Breast epithelium (tissue), 4 donors: ENCODE measurements around the gene TNS1. TPM values are rescaled to one million over a fixed set of nuclear protein-coding genes. Genes with fewer than 3 reads are reported as not detected.

Experiments
- DNase-seq, 2 donors: peaks; one replicate each; pipeline ENCODE4 v3.0.0-alpha.2; 2019; ENCODE audit warnings: low spot score in 2 of 2
- H3K27ac ChIP-seq, 2 donors: fragments of 200-600 bp; sonication (generic) in 1 of 2; one replicate each; pipeline ENCODE4 v1.5.1; 2016 to 2019; ENCODE audit warnings: mild to moderate bottlenecking in 1 of 2
- H3K27me3 ChIP-seq, 2 donors: fragments of 200-600 bp; sonication (generic) in 1 of 2; one replicate each; pipeline versions ENCODE4 v1.5.1 to v1.6.0; 2017 to 2019; ENCODE audit warnings: control low read depth in 1 of 2, mild to moderate bottlenecking in 1 of 2
- H3K36me3 ChIP-seq: fragments of 200-600 bp; one replicate; pipeline ENCODE4 v1.5.1; 2019
- H3K4me1 ChIP-seq, 2 donors: fragments of 200-600 bp; sonication (generic); one replicate each; pipeline ENCODE4 v1.5.1; 2016 to 2019; ENCODE audit warnings: control low read depth in 1 of 2
- H3K4me3 ChIP-seq, 3 donors: fragments of 200-600 bp; sonication (generic); 1 replicate in 2 of 3; 2 replicates in 1 of 3; pipeline ENCODE4 v1.5.1; 2016 to 2019; ENCODE audit warnings: mild to moderate bottlenecking in 3 of 3, moderate library complexity in 2 of 3
- H3K9me3 ChIP-seq, 2 donors: fragments of 200-600 bp; sonication (generic) in 1 of 2; one replicate each; pipeline ENCODE4 v1.5.1; 2016 to 2019; ENCODE audit warnings: control low read depth in 1 of 2
- POLR2A ChIP-seq: fragments of 450-650 bp; IDR thresholded peaks from one replicate; pipeline ENCODE4 v1.6.1; 2016; ENCODE audit warnings: antibody characterized with exemption, mild to moderate bottlenecking, moderate library complexity
- POLR2AphosphoS5 ChIP-seq, 3 donors: sonication (generic); formaldehyde crosslinking; IDR thresholded peaks; one replicate each; pipeline ENCODE4 v1.6.1; 2017; ENCODE audit warnings: antibody characterized with exemption in 3 of 3
- intact Hi-C: fragments of 100-400 bp; cut with DNase I; formaldehyde crosslinking; loops from one replicate; pipeline ENCODE4 v1.15.1; 2023; ENCODE audit warnings: low total_unique reads
- total RNA-seq, 3 donors: library from RNA; depleted of rRNA; stranded (reverse); fragments of >200 nt; gene quantifications; one replicate each; pipeline ENCODE4 v1.1.0, GENCODE V29; 2016
- TF ChIP-seq, protein P1 (sequence below), 3 donors: fragments of 450-650 bp; IDR thresholded peaks; one replicate each; pipeline ENCODE4 v1.5.1; 2016 to 2017; ENCODE audit warnings: antibody characterized with exemption in 3 of 3, mild to moderate bottlenecking in 3 of 3, moderate library complexity in 3 of 3

TNS1 gene
- total RNA-seq, 3 donors from 2014 or later, result 141 to 577 (median 154) TPM

DNA sequence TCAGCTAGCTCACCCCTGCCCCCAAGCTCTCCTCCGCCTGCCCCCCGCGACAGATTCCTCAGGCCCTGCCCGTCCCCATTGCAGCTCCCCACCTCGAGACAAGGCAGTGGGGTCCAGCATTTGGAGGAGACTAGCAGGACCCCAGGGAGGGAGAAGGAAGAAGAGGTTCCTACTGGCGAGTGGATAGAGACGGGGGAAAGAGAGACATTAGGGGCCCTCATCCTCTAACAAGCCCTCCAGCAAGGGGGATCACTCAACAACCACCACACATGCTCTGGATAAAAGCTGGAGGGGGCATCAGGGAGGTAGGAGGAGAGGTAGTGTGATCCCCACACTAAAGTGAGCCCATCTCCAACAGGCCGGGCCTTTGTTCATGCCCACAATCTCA, 8.9 kb upstream of the TNS1 start:
- intact Hi-C loops, result no loop called here
- Histone ChIP-seq H3K27me3 (no peaks in the 10 kb centered on the region), H3K4me3 (no peak overlapping the region), H3K27ac (no peak overlapping the region), H3K9me3 (no peaks in the 10 kb centered on the region), H3K36me3 (no peaks in the 10 kb centered on the region), H3K4me1 (peaks cover 0 to 11% of the 10 kb centered on the region in 2 donors)
- no peak for DNase-seq
- TF ChIP-seq POLR2A (no peak), POLR2AphosphoS5 (IDR thresholded peaks at IDR 0.05) (no peak)
- TF ChIP-seq, protein P1, sequence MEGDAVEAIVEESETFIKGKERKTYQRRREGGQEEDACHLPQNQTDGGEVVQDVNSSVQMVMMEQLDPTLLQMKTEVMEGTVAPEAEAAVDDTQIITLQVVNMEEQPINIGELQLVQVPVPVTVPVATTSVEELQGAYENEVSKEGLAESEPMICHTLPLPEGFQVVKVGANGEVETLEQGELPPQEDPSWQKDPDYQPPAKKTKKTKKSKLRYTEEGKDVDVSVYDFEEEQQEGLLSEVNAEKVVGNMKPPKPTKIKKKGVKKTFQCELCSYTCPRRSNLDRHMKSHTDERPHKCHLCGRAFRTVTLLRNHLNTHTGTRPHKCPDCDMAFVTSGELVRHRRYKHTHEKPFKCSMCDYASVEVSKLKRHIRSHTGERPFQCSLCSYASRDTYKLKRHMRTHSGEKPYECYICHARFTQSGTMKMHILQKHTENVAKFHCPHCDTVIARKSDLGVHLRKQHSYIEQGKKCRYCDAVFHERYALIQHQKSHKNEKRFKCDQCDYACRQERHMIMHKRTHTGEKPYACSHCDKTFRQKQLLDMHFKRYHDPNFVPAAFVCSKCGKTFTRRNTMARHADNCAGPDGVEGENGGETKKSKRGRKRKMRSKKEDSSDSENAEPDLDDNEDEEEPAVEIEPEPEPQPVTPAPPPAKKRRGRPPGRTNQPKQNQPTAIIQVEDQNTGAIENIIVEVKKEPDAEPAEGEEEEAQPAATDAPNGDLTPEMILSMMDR (IDR thresholded peaks at IDR 0.05), result no peak

DNA sequence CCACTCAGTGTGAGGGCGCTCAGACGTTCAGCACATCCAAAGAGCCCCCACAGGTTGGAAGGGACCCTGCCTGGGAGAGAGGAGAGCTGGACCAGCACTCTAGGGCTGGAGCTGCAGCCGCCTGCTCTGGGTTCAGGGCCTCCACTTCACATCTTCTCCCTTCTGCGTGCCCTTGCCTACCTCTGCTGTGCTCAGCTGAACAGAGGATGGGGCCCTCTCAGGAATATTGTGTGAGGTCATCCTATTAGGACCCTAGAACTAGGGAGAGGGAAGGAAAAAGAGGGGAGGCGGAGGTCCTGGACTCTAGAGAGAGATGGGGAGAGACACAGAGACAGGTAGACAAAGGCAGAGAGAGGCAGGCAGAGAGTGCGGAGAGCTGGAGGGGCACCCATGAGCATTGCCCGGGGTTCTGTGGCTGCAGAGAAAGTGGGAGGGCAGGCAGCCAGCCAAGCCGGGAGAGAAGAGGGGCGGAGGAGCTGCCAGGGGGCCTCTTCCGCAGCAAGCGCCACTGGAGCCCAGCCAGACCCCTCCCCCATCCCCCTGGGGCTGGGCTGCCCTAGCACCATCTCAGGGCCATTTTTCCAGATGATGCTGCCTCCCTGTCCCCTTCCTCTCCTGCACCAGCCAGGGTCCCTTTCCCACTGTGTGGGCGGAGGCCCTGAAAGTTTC, 8.3 kb upstream of the TNS1 start:
- H3K4me3 ChIP-seq, result peak overlapping the region in 2 of 3 donors; percentile 63 to 74
- peaks cover 0 to 11% of the 10 kb centered on the region in 2 donors for H3K4me1 ChIP-seq
- peak overlapping the region in 1 of 2 donors; percentile 62 for H3K27ac ChIP-seq
- no peak for DNase-seq
- no peaks in the 10 kb centered on the region for H3K36me3 ChIP-seq
- intact Hi-C loops, result no loop called here
- no peaks in the 10 kb centered on the region for H3K27me3 ChIP-seq
- H3K9me3 ChIP-seq, result no peaks in the 10 kb centered on the region
- no peak for TF ChIP-seq POLR2A

DNA sequence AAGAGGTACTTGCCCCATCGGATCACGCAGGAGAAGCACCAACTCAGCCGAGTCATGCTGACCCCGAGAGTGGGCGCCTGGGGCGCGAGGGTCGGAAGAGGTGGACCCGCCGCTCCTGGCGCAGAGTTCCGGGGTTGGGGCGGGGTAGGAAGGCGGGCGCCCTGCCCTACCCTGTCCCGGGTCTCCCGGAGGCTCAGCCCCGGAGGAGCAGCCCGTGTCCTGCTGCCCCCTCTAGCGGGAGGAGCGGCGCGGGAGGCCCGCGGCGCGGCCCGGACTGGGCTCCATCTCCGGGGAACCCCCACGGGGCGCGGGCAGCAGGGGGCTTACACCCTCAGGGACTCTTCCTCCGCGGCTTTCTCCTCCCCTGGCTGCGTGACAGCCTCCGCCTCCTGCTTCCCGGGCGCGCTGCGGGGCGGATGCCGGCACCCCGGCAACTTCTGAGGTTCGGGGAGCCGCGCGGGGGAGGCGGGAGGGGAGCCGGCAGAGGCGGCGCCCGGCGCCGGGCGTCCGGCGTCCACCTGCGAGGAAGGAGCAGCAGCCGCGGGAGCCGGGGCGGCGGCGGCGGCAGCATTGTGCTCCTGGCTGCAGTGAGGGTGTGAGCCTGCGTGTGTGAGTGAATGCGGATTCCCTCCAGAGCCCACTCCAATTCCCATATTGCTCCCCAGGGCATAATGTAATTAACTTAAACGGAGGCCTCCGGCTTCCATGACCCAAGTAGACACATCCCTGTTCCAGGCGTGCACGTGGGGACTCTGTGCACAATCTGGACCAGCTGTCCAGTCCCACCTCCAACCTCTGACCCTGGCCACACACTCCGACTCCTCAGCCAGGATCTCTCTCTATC, 7.6 kb upstream of the TNS1 start:
- Histone ChIP-seq H3K4me3 (peak overlapping the region; percentile 51 to 74 (median 63)), H3K36me3 (no peaks in the 10 kb centered on the region), H3K9me3 (no peaks in the 10 kb centered on the region), H3K27me3 (no peaks in the 10 kb centered on the region), H3K4me1 (peaks cover 0 to 11% of the 10 kb centered on the region in 2 donors), H3K27ac (peak overlapping the region; percentile 57 to 62)
- intact Hi-C loops, result no loop called here
- DNase-seq, result no peak
- TF ChIP-seq POLR2A (no peak), POLR2AphosphoS5 (IDR thresholded peaks at IDR 0.05) (no peak)
- TF ChIP-seq, protein P1 (IDR thresholded peaks at IDR 0.05), result peak in 2 of 3 donors; percentile 34 to 44

DNA sequence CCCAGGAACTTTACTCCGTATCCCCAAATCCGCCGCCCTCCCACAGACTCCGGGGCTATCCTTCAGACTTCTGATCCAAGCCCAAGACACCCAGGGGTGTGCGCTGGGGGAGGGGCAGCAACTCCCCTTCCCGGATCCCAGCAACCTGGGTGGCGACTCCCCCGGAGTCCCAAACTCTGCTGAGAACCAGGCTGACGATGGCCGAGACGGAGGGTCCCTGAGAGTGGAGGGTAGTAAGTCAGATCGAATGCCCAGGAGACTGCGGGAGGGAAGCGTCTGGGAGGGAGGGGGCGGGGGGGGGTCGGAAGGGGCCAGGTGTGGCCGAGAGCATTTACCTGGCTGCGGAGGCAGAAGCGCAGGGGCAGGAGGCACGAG, 7.0 kb upstream of the TNS1 start:
- H3K4me1 ChIP-seq, result peaks cover 3 to 12% of the 10 kb centered on the region in 2 donors
- no peak for DNase-seq
- no peaks in the 10 kb centered on the region for H3K36me3 ChIP-seq
- intact Hi-C loops, result no loop called here
- H3K9me3 ChIP-seq, result no peaks in the 10 kb centered on the region
- TF ChIP-seq, protein P1 (IDR thresholded peaks at IDR 0.05), result no peak
- TF ChIP-seq POLR2AphosphoS5 (IDR thresholded peaks at IDR 0.05) (peak in 1 of 3 donors; percentile 21), POLR2A (no peak)
- peak overlapping the region; percentile 57 to 62 for H3K27ac ChIP-seq
- peak overlapping the region; percentile 51 to 74 (median 63) for H3K4me3 ChIP-seq
- H3K27me3 ChIP-seq, result no peaks in the 10 kb centered on the region

DNA sequence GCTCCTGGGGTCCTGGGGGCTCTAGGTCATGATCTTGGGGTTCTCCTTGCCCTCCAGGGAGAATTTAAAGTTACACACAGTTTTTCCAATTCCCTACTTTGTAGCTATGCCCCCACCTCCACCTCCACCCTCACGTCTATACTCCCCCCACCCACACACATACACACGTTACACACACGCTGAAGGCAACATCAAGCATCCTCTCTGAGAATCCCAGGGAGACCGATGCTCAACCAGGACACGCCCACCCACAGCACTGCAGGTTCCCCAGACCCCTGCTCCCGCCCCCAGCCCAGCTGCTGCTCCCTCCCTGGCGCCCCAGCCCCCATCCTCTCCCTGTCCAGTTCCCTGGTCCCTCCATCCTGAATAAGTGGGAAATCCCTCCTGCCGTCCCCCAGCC, 6.4 kb upstream of the TNS1 start:
- DNase-seq, result no peak
- Histone ChIP-seq H3K9me3 (no peaks in the 10 kb centered on the region), H3K27ac (peak overlapping the region; percentile 57 to 62), H3K36me3 (no peaks in the 10 kb centered on the region), H3K4me1 (peaks cover 3 to 17% of the 10 kb centered on the region in 2 donors), H3K4me3 (peak overlapping the region; percentile 51 to 74 (median 63)), H3K27me3 (no peaks in the 10 kb centered on the region)
- intact Hi-C loops, result no loop called here
- TF ChIP-seq POLR2A, result no peak
- TF ChIP-seq, protein P1 (IDR thresholded peaks at IDR 0.05), result no peak
- TF ChIP-seq POLR2AphosphoS5 (IDR thresholded peaks at IDR 0.05), result no peak
